ENCODE measurements around the gene TUBA3C.

The TUBA3C gene

GRCh38 chr13:19159761-19160420 lies 21.7 kb downstream of the TUBA3C start:
- no peak for DNase-seq

DNA sequence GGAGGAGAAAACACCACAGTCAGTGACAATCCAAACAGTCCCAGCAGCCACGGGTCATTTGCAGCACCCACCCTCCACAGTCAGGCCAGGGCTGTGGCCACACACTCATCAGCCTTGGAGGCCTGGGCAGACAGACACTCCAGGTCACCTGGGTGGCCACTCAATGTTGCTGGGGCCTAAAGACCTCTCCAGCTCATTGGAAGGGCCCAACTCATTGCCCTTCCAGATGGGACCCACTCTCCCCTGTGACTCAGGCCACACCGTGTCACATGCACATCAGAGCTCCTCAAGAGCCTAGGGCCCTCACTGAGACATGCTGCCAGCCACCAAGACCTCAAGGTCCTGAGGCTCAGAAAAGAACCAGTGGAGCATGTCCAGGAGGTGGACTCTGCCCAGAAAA lies 22.4 kb downstream of the TUBA3C start:
- no peak for DNase-seq

DNA sequence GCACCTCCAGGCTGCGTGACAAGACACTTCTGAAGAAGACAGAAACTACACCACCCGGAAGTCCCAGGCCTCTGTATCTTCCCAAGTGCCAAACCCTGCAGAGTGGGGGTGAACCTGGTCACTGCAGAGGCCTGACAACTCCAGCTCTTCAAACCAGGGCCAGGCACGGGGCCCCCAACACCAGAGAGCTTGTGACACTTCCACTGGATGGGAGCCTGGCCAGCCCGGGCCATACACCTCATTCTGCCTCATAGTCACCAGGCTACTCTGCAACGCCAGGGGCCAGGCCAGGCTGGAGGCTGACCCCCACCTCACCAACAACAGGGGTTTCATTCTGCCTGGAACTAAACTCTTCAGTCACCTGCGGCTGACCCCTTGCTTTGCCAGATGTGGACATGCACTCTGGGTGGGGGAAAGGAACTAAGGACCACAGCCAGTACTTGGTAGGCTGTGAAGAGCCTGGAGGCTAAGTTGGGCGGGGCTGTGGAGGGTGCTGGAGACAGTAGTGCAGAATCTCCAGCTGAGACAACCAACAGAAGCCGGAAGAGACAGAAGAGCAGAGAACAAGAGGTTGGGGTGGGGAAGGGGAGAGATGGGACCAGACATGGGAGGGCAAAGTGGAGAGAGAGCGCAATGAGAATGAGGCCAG lies 23.0 kb downstream of the TUBA3C start:
- DNase-seq = no peak

- no peak for DNase-seq
Measured at GRCh38 chr13:19158006-19158405, 23.6 kb downstream of the TUBA3C start.

GRCh38 chr13:19157461-19157860 lies 24.2 kb downstream of the TUBA3C start:
- no peak for DNase-seq

DNA sequence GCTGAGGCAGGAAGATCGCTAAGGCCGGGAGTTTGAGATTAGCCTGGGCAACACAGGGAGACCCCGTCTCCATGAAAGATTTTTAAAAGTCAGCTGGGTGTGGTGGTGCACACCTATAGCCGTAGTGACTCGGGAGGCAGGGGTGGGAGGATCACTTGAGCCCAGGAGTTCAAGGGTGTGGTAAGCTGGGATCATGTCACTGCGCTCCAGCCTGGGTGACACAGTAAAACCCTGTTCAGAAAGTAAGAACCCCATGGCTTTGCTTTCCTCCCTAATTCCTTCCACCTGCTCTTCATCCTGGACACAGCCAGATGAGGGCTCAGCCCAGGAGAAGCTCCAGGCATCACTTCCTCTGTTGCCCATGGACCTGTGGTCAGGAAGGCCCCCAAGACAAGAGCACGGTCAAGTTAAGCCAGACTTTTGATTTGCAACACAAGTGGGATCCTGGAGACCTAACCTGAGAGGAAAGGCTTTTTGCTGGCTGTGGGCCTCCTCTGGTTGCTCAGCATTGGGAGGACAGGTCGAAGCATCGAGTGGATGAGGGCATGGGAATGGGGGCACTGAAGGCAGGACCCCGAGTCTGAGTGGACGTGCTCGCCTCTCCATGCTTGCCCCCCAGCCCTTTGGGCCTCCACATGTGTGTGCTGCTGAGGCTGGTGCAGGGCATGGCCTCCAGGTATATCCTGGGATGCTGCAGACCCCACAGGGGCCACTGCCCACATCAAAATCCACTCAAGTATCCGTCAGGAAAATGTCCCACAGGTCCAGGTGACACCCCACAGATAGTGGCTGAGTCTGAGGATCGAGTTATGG lies 25.4 kb downstream of the TUBA3C start:
- no peak for DNase-seq

GRCh38 chr13:19155321-19155861 lies 26.2 kb downstream of the TUBA3C start:
- no peak for DNase-seq

GRCh38 chr13:19154843-19155242 lies 26.8 kb downstream of the TUBA3C start:
- no peak for DNase-seq

- no peak for DNase-seq
Measured at GRCh38 chr13:19153782-19154450, 27.7 kb downstream of the TUBA3C start.

DNA sequence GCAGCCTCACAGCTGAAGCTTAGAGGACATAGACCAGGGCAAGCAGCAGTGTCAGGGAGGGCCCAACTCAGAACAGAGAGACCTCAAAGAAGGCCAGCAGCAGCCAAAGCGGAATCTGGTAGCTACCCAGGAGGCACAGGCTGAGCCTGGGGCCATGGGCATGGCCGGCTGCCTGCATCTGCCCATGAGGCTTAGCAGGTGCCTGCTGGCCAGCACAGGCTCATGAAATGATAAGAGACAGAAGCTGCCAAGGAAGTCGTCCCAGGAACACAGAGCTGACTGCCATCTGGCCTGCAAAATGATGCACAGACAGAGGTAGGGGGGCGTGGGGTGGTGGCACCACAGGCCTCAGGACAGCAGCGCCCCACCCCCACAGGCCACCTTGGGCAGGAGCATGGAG lies 29.2 kb downstream of the TUBA3C start:
- no peak for DNase-seq

DNA sequence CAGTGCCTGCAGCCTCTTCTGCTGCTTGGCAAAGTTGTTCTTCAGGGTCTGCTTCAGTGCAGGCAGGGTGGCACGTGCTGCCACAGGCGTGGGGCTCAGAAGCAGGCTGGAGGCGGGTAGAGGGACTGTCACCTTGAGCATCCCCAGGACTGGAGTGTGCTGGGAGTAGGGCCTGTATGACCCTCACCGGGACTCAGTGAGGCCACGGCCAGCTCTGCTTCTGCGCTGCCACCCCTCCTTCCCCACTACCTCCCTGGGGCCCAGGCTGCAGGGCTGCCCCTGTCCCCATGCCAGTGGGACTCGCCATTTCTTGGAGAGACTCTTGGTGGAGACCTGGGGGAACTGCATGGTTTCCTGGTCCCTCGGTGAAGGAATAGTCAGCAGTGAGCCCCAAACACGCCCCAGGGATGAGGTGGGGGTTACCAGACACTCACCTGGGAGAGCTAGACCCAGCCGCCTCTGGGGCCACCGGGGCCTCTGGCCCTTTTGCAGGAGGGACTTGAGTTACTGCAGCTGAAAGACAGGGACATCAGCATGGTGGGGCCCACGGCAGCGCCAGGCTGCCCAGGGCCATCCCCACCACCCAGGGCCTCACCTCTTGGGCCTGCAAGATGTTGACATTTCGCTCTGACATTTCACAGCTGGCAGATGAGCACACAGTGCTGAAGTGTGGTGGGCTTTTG lies 29.9 kb downstream of the TUBA3C start:
- DNase-seq = no peak

GRCh38 chr13:19150712-19151228 lies 30.9 kb downstream of the TUBA3C start:
- no peak for DNase-seq

GRCh38 chr13:19150226-19150625 lies 31.4 kb downstream of the TUBA3C start:
- DNase-seq = no peak

- no peak for DNase-seq
Measured at GRCh38 chr13:19148561-19148960, 33.1 kb downstream of the TUBA3C start.

All from activated CD4-positive, CD25-positive, alpha-beta regulatory T cell treated with anti-CD3 and anti-CD28 coated beads, Interleukin-2, amount 50 U/mL, for 72 hours (primary cell).